NK-92 treated with Interleukin-12 subunit alpha and Interleukin-12 subunit beta, amount 100 ng/mL, for 24 hours (cell line): Measurements from ENCODE around the gene PCDHA4.
"Not testable (repeated sequence)": the region's sequence is repeated elsewhere in the genome, so short reads cannot be mapped to it uniquely, and the experiment has no call there.

Source experiments
- DNase-seq: peaks from one replicate; lab custom pipeline; 2025; lab: John Stamatoyannopoulos, UW

PCDHA4 gene

DNA sequence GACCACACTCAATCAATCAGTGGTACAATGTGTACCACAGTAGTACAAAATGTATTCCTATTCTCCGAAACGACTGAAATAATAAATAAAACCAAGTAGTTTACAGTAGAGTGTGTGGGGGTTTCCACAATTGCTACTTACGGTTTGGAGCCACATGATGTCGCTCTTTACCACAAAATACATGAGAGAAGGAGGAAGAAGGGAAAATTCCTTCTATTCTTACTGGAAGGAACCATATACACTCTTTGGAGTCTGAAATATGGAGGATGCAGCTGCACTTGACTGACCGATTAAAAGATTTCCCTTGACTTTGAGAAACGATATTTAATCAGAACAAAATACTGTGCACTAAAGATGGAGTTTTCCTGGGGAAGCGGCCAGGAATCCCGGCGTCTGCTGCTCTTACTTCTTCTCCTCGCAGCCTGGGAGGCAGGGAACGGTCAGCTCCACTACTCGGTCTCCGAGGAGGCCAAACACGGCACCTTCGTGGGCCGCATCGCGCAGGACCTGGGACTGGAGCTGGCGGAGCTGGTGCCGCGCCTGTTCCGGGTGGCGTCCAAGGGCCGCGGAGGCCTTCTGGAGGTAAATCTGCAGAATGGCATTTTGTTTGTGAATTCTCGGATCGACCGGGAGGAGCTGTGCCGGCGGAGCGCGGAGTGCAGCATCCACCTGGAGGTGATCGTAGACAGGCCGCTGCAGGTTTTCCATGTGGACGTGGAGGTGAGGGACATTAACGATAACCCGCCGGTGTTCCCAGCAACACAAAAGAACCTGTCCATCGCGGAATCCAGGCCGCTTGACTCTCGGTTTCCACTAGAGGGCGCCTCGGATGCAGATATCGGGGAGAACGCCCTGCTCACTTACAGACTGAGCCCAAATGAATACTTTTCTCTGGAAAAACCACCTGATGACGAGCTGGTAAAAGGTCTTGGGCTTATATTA lies at the start of gene PCDHA4:
Gene PCDHA4 (plus strand): TSS at position 235 of the 942 bp plus-strand sequence.
- DNase-seq, result no peak

DNA sequence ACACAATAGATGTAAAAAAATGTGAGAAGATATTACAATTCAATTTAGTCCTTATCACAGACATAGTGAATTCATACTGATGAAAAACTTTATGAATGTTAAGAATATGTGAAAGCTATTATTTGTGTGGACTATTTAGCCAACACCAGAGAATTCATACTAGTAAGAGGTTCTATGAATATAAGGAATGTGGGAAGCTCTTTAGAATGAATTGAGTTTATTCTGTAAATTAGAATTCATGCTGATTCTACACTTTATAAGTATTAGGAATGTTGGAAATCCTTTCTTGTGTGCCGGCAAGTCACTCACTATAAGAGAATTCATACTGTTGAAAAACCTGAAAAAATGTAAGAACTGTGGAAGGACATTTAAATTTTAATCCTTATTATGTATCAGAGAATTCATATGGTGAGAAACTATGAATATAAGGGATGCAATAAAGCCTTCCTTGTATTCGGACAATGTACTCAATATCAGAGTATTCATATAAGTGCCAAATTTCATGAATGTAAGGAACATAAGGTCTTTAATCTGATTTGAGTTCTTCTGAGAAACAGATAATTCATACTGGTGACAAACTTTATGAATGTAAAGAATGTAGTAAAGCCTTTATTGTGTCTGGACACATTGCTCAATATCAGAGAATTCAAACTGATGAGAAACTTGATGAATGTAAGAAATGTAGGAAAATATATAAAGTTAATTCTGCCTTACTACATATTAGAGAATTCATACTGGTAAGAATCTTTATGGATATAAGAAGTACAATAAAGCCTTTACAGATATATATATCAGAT lies 42.5 kb upstream of the PCDHA4 start:
- no peak for DNase-seq

DNA sequence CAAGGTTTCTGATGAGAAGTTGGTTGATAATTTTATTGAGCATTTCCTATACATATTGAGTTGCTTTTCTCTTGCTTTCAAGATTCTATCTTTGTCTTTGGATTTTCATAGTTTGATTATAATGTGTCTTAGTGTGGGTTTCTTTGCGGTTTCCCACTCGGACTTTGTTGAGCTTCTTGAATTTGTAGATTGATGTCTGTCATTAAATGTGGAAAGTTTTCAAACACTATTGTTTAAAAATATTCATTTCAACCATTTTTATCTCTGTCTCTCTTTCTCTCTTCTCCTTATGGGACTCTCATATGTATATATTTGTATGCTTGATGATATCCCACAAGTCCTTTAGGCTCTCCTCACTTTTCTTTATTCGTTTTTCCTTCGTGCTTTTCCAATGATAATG lies 39.4 kb upstream of the PCDHA4 start:
- no peak for DNase-seq

DNA sequence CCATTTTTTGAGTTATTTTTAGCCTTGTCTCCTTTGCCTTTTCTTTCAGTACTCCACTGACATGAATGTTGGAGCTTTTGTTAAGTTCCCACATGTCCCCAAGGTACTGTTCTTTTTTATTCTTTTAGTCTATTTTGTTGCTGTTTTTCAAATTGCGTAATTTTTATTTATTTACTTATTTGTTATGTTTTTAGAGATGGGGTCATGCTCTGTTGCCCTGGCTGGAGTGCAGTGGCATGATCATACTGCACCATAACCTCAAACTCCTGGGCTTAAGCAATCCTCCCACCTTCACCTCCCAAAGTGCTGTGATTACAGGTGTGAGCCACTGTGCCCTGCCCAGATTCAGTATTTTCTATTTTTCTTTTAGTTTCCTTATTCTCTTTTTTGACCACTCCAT lies 26.4 kb upstream of the PCDHA4 start:
- no peak for DNase-seq

DNA sequence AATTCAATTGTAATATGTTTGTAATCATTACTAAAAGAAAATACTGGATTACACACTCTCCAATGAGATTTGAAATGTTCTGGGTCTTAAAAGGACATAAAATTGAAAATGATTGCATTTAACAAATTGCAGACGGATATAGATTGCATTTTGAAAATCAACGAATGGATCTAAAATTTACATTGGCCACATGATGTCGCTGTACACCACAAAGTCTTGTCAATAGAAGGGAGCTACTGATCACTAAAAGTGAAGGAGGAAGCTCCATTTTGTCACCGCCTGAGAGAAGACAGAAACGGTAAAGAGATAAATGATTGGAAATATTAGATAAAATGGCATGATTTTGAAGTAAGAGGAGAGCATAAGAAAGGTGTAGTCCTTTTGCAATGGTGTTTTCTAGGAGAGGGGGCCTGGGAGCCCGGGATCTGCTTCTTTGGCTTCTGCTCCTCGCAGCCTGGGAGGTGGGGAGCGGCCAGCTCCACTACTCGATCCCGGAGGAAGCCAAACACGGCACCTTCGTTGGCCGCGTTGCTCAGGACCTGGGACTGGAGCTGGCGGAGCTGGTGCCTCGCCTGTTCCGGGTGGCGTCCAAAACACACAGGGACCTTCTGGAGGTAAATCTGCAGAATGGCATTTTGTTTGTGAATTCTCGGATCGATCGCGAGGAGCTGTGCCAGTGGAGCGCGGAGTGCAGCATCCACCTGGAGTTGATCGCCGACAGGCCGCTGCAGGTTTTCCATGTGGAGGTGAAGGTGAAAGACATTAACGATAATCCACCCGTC lies 20.8 kb upstream of the PCDHA4 start, which contains the start of gene PCDHA1:
Gene PCDHA1 (plus strand): TSS at position 236 of the 782 bp plus-strand sequence.
- no peak for DNase-seq

DNA sequence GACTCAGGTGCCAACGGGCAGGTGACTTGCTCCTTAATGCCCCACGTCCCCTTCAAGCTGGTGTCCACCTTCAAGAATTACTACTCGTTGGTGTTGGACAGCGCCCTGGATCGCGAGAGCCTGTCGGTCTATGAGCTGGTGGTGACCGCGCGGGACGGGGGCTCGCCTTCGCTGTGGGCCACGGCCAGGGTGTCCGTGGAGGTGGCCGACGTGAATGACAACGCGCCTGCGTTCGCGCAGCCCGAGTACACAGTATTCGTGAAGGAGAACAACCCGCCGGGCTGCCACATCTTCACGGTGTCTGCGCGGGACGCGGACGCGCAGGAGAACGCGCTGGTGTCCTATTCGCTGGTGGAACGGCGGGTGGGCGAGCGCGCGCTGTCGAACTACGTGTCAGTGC lies 19.4 kb upstream of the PCDHA4 start:
- not testable (repeated sequence) for DNase-seq

DNA sequence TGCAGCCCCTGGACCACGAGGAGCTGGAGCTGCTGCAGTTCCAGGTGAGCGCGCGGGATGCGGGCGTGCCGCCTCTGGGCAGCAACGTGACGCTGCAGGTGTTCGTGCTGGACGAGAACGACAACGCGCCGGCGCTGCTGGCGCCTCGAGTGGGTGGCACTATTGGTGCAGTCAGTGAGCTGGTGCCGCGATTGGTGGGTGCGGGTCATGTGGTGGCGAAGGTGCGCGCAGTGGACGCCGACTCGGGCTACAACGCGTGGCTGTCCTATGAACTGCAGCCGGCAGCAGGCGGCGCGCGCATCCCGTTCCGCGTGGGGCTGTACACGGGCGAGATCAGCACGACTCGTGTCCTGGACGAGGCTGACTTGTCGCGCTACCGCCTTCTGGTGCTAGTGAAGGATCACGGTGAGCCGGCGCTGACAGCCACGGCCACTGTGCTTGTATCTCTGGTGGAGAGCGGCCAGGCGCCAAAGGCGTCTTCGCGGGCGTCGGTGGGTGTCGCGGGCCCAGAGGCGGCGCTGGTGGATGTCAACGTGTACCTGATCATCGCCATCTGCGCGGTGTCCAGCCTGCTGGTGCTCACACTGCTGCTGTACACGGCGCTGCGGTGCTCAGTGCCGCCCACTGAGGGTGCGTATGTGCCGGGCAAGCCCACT lies 18.9 kb upstream of the PCDHA4 start:
- not testable (repeated sequence) for DNase-seq

DNA sequence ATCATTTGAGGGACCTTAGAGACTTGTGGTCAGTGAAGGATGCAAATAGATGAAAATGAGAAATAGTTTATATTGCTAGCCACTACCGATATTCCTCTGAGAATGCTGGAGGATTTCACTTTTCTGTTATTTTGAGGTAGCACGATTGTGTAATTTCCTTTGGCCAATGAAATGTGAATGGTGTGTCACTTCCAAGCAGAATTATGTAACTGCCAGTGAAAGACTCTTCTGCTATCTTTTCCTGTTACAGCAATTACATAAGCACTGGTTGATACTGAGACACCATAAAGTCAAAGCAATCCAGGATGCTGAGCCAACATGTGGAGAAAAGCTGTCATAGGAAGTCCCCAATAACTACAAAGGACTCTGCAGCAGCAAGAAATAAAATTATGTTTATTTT lies 15.8 kb upstream of the PCDHA4 start:
- DNase-seq, result no peak

DNA sequence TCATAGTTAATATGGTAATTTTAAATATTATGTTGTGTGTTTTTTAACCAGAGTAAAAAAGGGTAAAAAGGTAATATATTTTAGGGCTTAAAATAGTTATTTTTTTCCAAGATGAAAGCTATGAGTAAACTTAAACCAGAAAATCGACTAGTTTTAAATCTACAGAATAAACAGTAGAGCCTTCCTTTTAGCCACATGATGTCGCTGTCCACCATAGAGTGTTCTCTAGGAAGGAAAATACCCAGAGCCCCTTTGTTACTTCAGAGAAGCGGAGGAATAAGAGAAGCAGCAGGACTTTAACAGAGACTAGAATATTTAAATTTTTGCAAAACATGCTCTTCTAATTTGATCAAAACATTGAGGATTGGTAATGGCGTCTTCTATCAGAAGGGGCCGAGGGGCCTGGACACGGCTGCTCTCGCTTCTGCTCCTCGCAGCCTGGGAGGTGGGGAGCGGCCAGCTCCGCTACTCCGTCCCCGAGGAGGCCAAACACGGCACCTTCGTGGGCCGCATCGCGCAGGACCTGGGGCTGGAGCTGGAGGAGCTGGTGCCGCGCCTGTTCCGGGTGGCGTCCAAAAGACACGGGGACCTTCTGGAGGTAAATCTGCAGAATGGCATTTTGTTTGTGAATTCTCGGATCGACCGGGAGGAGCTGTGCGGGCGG lies 12.1 kb upstream of the PCDHA4 start, which contains the start of gene PCDHA2:
Gene PCDHA2 (plus strand): TSS at position 258 of the 664 bp plus-strand sequence.
- no peak for DNase-seq

DNA sequence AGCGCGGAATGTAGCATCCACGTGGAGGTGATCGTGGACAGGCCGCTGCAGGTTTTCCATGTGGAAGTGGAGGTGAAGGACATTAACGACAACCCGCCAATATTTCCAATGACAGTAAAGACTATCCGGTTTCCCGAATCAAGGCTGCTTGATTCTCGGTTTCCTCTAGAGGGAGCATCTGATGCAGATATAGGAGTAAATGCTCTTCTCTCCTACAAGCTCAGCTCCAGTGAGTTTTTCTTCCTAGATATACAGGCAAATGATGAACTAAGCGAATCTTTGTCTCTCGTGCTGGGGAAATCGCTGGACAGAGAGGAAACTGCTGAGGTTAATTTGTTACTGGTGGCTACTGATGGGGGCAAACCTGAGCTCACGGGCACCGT lies 11.6 kb upstream of the PCDHA4 start:
- DNase-seq, result no peak

DNA sequence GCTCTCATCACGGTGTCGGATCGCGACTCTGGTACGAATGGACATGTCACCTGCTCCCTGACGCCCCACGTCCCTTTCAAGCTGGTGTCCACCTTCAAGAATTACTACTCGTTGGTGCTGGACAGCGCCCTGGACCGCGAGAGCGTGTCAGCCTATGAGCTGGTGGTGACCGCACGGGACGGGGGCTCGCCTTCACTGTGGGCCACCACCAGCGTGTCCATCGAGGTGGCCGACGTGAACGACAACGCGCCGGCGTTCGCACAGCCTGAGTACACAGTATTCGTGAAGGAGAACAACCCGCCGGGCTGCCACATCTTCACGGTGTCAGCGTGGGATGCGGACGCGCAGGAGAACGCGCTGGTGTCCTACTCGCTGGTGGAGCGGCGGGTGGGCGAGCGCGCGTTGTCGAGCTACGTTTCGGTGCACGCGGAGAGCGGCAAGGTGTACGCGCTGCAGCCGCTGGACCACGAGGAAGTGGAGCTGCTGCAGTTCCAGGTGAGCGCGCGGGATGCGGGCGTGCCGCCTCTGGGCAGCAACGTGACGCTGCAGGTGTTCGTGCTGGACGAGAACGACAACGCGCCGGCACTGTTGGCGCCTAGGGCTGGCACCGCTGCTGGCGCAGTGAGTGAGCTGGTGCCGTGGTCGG lies 10.7 kb upstream of the PCDHA4 start:
- not testable (repeated sequence) for DNase-seq

DNA sequence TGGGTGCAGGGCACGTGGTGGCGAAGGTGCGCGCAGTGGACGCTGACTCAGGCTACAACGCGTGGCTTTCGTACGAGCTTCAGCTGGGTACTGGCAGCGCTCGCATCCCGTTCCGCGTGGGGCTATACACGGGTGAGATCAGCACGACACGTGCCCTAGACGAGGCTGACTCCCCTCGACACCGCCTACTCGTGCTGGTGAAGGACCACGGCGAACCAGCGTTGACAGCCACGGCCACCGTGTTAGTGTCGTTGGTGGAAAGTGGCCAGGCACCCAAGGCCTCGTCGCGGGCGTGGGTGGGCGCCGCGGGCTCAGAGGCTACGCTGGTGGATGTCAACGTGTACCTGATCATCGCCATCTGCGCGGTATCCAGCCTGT lies 10.2 kb upstream of the PCDHA4 start:
- DNase-seq, result no peak

DNA sequence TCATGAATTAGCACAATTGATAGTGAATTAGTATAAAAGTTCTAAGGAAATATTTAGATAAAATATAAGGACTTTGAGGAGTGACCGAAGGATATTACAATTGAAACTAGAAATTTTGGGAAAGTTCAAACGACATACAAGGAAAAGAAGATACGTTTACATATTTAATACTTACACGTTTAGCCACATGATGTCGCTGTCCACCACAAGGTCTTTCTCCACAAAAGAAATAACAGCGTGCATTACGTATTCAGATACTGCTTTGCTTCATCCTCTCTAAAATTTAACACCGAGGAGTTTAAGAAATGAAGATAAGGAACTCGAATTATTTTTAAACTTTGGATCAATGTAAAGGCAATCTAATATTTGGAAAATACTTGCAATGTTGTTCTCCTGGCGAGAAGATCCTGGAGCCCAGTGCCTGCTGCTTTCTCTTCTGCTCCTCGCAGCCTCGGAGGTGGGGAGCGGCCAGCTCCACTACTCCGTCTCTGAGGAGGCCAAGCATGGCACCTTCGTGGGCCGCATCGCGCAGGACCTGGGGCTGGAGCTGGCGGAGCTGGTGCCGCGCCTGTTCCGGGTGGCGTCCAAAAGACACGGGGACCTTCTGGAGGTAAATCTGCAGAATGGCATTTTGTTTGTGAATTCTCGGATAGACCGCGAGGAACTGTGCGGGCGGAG lies 5.9 kb upstream of the PCDHA4 start, which contains the start of gene PCDHA3:
Gene PCDHA3 (plus strand): TSS at position 242 of the 678 bp plus-strand sequence.
- no peak for DNase-seq

DNA sequence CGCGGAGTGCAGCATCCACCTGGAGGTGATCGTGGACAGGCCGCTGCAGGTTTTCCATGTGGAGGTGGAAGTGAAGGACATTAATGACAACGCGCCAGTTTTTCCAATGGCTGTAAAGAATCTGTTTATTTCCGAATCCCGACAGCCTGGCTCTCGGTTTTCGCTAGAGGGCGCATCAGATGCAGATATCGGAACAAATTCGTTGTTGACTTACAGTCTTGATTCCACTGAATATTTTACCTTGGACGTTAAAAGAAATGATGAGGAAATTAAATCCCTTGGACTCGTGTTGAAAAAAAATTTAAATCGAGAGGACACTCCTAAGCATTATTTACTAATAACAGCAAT lies 5.4 kb upstream of the PCDHA4 start:
- no peak for DNase-seq

DNA sequence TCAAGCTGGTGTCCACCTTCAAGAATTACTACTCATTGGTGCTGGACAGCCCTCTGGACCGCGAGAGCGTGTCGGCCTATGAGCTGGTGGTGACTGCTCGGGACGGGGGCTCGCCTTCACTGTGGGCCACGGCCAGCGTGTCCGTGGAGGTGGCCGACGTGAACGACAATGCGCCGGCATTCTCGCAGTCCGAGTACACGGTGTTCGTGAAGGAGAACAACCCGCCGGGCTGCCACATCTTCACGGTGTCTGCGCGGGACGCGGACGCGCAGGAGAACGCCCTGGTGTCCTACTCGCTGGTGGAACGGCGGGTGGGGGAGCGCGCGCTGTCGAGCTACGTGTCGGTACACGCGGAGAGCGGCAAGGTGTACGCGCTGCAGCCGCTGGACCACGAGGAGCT lies 4.5 kb upstream of the PCDHA4 start:
- not testable (repeated sequence) for DNase-seq

DNA sequence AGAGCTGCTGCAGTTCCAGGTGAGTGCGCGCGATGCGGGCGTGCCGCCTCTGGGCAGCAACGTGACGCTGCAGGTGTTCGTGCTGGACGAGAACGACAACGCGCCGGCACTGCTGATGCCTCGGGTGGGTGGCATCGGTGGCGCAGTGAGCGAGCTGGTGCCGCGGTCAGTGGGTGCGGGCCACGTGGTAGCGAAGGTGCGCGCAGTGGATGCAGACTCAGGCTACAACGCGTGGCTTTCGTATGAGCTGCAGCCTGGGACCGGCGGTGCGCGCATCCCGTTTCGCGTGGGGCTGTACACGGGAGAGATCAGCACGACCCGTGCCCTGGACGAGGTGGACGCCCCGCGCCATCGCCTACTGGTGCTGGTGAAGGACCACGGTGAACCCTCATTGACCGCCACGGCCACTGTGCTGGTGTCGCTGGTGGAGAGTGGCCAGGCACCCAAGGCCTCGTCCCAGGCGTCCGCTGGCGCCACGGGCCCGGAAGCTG lies 4.0 kb upstream of the PCDHA4 start:
- no peak for DNase-seq

DNA sequence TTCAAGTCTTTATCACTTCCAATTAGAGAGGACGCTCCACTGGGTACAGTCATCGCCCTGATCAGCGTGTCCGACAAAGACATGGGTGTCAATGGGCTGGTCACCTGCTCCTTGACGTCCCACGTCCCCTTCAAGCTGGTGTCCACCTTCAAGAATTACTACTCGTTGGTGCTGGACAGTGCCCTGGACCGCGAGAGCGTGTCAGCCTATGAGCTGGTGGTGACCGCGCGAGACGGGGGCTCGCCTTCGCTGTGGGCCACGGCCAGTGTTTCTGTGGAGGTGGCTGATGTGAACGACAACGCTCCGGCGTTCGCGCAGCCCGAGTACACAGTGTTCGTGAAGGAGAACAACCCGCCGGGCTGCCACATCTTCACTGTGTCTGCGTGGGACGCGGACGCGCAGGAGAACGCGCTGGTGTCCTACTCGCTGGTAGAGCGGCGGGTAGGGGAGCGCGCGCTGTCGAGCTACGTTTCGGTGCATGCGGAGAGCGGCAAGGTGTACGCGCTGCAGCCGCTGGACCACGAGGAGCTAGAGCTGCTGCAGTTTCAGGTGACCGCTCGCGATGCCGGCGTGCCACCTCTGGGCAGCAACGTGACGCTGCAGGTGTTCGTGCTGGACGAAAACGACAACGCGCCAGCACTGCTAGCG lies 1.5 kb downstream of the PCDHA4 start:
- not testable (repeated sequence) for DNase-seq

DNA sequence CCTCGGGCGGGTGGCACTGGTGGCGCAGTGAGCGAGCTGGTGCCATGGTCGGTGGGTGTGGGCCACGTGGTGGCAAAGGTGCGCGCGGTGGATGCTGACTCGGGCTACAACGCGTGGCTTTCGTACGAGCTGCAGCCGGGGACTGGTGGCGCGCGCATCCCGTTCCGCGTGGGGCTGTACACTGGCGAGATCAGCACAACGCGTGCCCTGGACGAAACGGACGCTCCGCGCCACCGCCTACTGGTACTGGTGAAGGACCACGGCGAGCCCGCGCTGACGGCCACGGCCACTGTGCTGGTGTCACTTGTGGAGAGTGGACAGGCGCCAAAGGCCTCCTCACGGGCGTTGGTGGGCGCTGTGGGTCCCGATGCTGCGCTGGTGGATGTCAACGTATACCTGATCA lies 2.0 kb downstream of the PCDHA4 start:
- DNase-seq, result no peak
